GM12878 (cell line): ENCODE data around the gene ITGB8. TPM values are rescaled to one million over a fixed set of nuclear protein-coding genes. Genes with fewer than 3 reads are reported as not detected.

Source experiments
- EGR1 ChIP-seq, 2 experiments: IDR thresholded peaks; 1 replicate in 1 of 2; 2 replicates in 1 of 2; pipeline ENCODE4 v1.6.1; 2011 to 2012; ENCODE audit warnings: low read depth in 2 of 2, low read length in 2 of 2, borderline replicate concordance in 1 of 2, mild to moderate bottlenecking in 1 of 2, moderate library complexity in 1 of 2
- ELK1 ChIP-seq: IDR thresholded peaks from 2 replicates; pipeline ENCODE4 v1.6.1; 2012; ENCODE audit warnings: low read depth, low read length, improper control_type of control experiment
- EP300 ChIP-seq, 2 experiments: fragments of 150-350 bp in 1 of 2; IDR thresholded peaks; 2 replicates each; pipeline ENCODE4 v1.6.1; 2011 to 2012; ENCODE audit warnings: low read depth in 2 of 2, low read length in 2 of 2, borderline replicate concordance in 1 of 2, improper control_type of control experiment in 1 of 2, inconsistent platforms in 1 of 2; ENCODE audit not compliant: control insufficient read depth in 1 of 2
- PKNOX1 ChIP-seq: fragments of 450-650 bp; IDR thresholded peaks from 2 replicates; pipeline ENCODE4 v1.6.1; 2016; ENCODE audit warnings: mild to moderate bottlenecking
- POLR2AphosphoS5 ChIP-seq: IDR thresholded peaks from 2 replicates; pipeline ENCODE4 v1.6.1; 2011; ENCODE audit warnings: mild to moderate bottlenecking, low read length, inconsistent platforms
- RELB ChIP-seq: fragments of 450-650 bp; IDR thresholded peaks from 2 replicates; pipeline ENCODE4 v1.6.1; 2017; ENCODE audit warnings: low read depth, mild to moderate bottlenecking, moderate library complexity
- SUZ12 ChIP-seq: fragments of 200-600 bp; sonication (generic); IDR thresholded peaks from one replicate; pipeline ENCODE4 v1.6.1; 2018; ENCODE audit warnings: antibody characterized with exemption, mild to moderate bottlenecking; ENCODE audit not compliant: unreplicated experiment
- TAF1 ChIP-seq: IDR thresholded peaks from 2 replicates; pipeline ENCODE4 v1.6.1; 2011; ENCODE audit warnings: mild to moderate bottlenecking, low read depth, low read length, borderline replicate concordance
- ZBTB4 ChIP-seq: fragments of 450-650 bp; formaldehyde crosslinking; IDR thresholded peaks from 2 replicates; pipeline ENCODE4 v1.4.0; 2022; ENCODE audit warnings: mild to moderate bottlenecking, moderate library complexity
- polyA plus RNA-seq, 11 experiments: library from polyadenylated mRNA; depleted of rRNA in 4 of 11; unstranded in 6 of 11; stranded (reverse) in 5 of 11; fragments of >200 nt; fragmentation: Nextera tagmentation in 4 of 11; fragmentation: Illumina TruSeq in 1 of 11; extraction: Ambion mirVana in 4 of 11; extraction: Trizol in 1 of 11; gene quantifications; 1 replicate in 1 of 11; 2 replicates in 10 of 11; pipeline versions ENCODE4 v1.2.1 to v1.2.3, GENCODE V29; 2011 to 2016; ENCODE audit warnings: inconsistent platforms in 2 of 11, missing spikeins in 2 of 11, low read depth in 1 of 11
- total RNA-seq, 4 experiments: library from RNA; depleted of rRNA in 3 of 4; stranded (reverse); fragments of >200 nt in 3 of 4; fragmentation: Illumina TruSeq in 1 of 4; extraction: Trizol in 1 of 4; gene quantifications; 2 replicates each; pipeline versions ENCODE4 v1.2.1 to v1.2.3, GENCODE V29; 2013 to 2021

The ITGB8 gene
- total and polyA plus RNA-seq, 10 of the 15 experiments (the other 5 are each of a cell fraction or from before 2014, with no cell fraction given) = 0.37 to 26.2 (median 1.5) TPM

GRCh38 chr7:20411372-20411771 is 80.7 kb downstream of the ITGB8 start (continued):
- TF ChIP-seq ZBTB4 (CRISPR knock-in tag) (no peak), TAF1 (no peak), ELK1 (no peak), PKNOX1 (no peak), EGR1 (IDR thresholded peaks at IDR 0.05; ENCODE audit: borderline replicate concordance in 1 of 2, low read depth in 2 of 2, low read length in 2 of 2) (no peak), POLR2AphosphoS5 (no peak), EP300 (IDR thresholded peaks at IDR 0.05; ENCODE audit: borderline replicate concordance in 1 of 2, control insufficient read depth in 1 of 2, low read depth in 2 of 2, low read length in 2 of 2) (no peak), RELB (no peak), SUZ12 (no peak)
